ENCODE measurements around the gene MBOAT2.
A peak's percentile ranks its signal among the peaks of the same experiment; 100 is the strongest.

MBOAT2 gene

DNA sequence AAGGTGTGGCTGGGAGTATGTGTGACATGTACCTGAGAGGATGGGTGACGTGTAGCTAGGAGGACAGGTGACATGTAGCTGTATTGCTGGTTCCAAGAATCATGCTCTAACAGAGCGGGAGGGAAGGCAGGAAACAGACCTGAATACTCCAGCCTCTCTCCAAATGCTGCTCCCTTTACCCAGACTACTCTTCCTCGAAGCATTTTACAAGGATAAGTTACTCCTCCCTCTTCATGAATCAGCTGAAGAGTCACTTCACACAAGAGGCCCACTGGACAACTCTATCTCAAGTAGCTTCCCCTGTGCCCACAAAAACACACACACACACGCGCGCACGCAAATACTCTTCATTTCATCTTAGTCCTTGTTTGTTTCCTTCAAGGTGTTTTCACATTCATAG is 113.5 kb downstream of the MBOAT2 start:
- no peak overlapping the region for H3K4me3 ChIP-seq (ENCODE audit: low read length in 2 of 2)
- no peaks in the 10 kb centered on the region for H3K36me3 ChIP-seq (ENCODE audit: control insufficient read depth in 2 of 2, insufficient read depth in 2 of 2, low read length in 2 of 2)
- H3K9ac ChIP-seq (ENCODE audit: low read depth in 1 of 2, low read length in 2 of 2): no peak overlapping the region
- no peak overlapping the region for H3K27ac ChIP-seq (ENCODE audit: low read depth in 2 of 2, low read length in 2 of 2)
- H3K4me1 ChIP-seq (ENCODE audit: control insufficient read depth in 2 of 2, insufficient read depth in 2 of 2, low read length in 2 of 2): peaks cover 9 to 36% of the 10 kb centered on the region in 2 donors
- no peaks in the 10 kb centered on the region for H3K9me3 ChIP-seq (ENCODE audit: control insufficient read depth in 2 of 2, low read length in 2 of 2)
- H3K27me3 ChIP-seq (ENCODE audit: control insufficient read depth in 2 of 2, insufficient read depth in 2 of 2, low read length in 2 of 2): no peaks in the 10 kb centered on the region

DNA sequence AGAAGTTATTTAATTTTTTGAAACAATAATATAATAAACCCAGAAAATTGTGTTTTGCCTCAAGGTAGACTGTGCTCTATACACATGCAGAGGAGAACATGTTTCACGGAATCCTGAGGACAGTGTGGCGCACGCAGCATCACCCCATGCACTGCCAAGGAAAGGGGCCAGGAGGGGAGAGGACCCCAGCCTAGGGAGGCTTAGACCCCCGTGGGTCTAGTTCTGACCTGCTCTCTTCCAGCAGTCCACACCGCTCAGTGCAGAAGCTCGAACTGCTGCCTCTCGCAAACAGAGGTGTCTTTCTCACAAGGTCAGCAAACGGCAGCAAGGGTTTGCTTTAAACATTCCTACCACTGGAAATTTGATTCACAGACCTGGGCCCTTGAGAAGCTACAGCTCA is 114.5 kb downstream of the MBOAT2 start:
- no peak overlapping the region for H3K4me3 ChIP-seq (ENCODE audit: low read length in 2 of 2)
- no peak overlapping the region for H3K9ac ChIP-seq (ENCODE audit: low read depth in 1 of 2, low read length in 2 of 2)
- H3K27me3 ChIP-seq (ENCODE audit: control insufficient read depth in 2 of 2, insufficient read depth in 2 of 2, low read length in 2 of 2): no peaks in the 10 kb centered on the region
- H3K36me3 ChIP-seq (ENCODE audit: control insufficient read depth in 2 of 2, insufficient read depth in 2 of 2, low read length in 2 of 2): no peaks in the 10 kb centered on the region
- H3K4me1 ChIP-seq (ENCODE audit: control insufficient read depth in 2 of 2, insufficient read depth in 2 of 2, low read length in 2 of 2): peaks cover 9 to 31% of the 10 kb centered on the region in 2 donors
- no peaks in the 10 kb centered on the region for H3K9me3 ChIP-seq (ENCODE audit: control insufficient read depth in 2 of 2, low read length in 2 of 2)
- no peak overlapping the region for H3K27ac ChIP-seq (ENCODE audit: low read depth in 2 of 2, low read length in 2 of 2)

- Histone ChIP-seq H3K4me3 (ENCODE audit: low read length in 2 of 2) (no peak overlapping the region), H3K9ac (ENCODE audit: low read depth in 1 of 2, low read length in 2 of 2) (no peak overlapping the region), H3K27ac (ENCODE audit: low read depth in 2 of 2, low read length in 2 of 2) (peak overlapping the region; percentile 54 to 61), H3K4me1 (ENCODE audit: control insufficient read depth in 2 of 2, insufficient read depth in 2 of 2, low read length in 2 of 2) (peaks cover 4 to 25% of the 10 kb centered on the region in 2 donors), H3K36me3 (ENCODE audit: control insufficient read depth in 2 of 2, insufficient read depth in 2 of 2, low read length in 2 of 2) (no peaks in the 10 kb centered on the region), H3K27me3 (ENCODE audit: control insufficient read depth in 2 of 2, insufficient read depth in 2 of 2, low read length in 2 of 2) (no peaks in the 10 kb centered on the region), H3K9me3 (ENCODE audit: control insufficient read depth in 2 of 2, low read length in 2 of 2) (no peaks in the 10 kb centered on the region)
Measured at GRCh38 chr2:8886876-8887275, 116.6 kb downstream of the MBOAT2 start.

GRCh38 chr2:8886202-8886518 is 117.3 kb downstream of the MBOAT2 start:
- peaks cover 4 to 25% of the 10 kb centered on the region in 2 donors for H3K4me1 ChIP-seq (ENCODE audit: control insufficient read depth in 2 of 2, insufficient read depth in 2 of 2, low read length in 2 of 2)
- H3K36me3 ChIP-seq (ENCODE audit: control insufficient read depth in 2 of 2, insufficient read depth in 2 of 2, low read length in 2 of 2): no peaks in the 10 kb centered on the region
- no peaks in the 10 kb centered on the region for H3K9me3 ChIP-seq (ENCODE audit: control insufficient read depth in 2 of 2, low read length in 2 of 2)
- no peak overlapping the region for H3K9ac ChIP-seq (ENCODE audit: low read depth in 1 of 2, low read length in 2 of 2)
- no peak overlapping the region for H3K4me3 ChIP-seq (ENCODE audit: low read length in 2 of 2)
- no peaks in the 10 kb centered on the region for H3K27me3 ChIP-seq (ENCODE audit: control insufficient read depth in 2 of 2, insufficient read depth in 2 of 2, low read length in 2 of 2)
- peak overlapping the region; percentile 54 to 61 for H3K27ac ChIP-seq (ENCODE audit: low read depth in 2 of 2, low read length in 2 of 2)

GRCh38 chr2:8885449-8886201 is 117.9 kb downstream of the MBOAT2 start:
- peaks cover 4% of the 10 kb centered on the region in 2 donors for H3K36me3 ChIP-seq (ENCODE audit: control insufficient read depth in 2 of 2, insufficient read depth in 2 of 2, low read length in 2 of 2)

DNA sequence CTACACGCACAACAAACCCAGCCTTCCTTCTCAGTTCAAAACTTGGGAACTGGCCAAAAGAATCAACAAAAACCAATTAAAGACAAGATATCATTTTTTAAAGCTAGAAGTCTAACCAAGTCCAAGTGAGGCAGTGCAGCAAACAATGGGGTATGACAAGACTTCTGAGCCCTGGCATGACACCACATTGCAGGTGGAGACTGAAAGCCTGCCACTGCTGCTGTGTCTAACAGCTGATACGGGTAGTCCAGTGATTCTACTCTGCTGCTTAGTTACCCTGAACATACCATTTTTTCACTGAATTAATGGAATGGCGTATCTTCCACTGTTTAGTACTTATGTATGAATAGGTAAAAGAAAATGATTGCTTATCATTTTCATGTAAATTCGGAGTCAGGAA is 118.7 kb downstream of the MBOAT2 start:
- Histone ChIP-seq H3K9me3 (ENCODE audit: control insufficient read depth in 2 of 2, low read length in 2 of 2) (no peaks in the 10 kb centered on the region), H3K4me3 (ENCODE audit: low read length in 2 of 2) (no peak overlapping the region), H3K9ac (ENCODE audit: low read depth in 1 of 2, low read length in 2 of 2) (no peak overlapping the region), H3K27me3 (ENCODE audit: control insufficient read depth in 2 of 2, insufficient read depth in 2 of 2, low read length in 2 of 2) (no peaks in the 10 kb centered on the region), H3K36me3 (ENCODE audit: control insufficient read depth in 2 of 2, insufficient read depth in 2 of 2, low read length in 2 of 2) (peaks cover 5 to 7% of the 10 kb centered on the region in 2 donors), H3K27ac (ENCODE audit: low read depth in 2 of 2, low read length in 2 of 2) (no peak overlapping the region), H3K4me1 (ENCODE audit: control insufficient read depth in 2 of 2, insufficient read depth in 2 of 2, low read length in 2 of 2) (peaks cover 4 to 25% of the 10 kb centered on the region in 2 donors)

More at GRCh38 chr2:8885449-8886201, 117.9 kb downstream of the MBOAT2 start:
- H3K9ac ChIP-seq (ENCODE audit: low read depth in 1 of 2, low read length in 2 of 2): no peak overlapping the region
- H3K4me1 ChIP-seq (ENCODE audit: control insufficient read depth in 2 of 2, insufficient read depth in 2 of 2, low read length in 2 of 2): peaks cover 4 to 25% of the 10 kb centered on the region in 2 donors
- no peak overlapping the region for H3K4me3 ChIP-seq (ENCODE audit: low read length in 2 of 2)
- peak overlapping the region; percentile 52 to 54 for H3K27ac ChIP-seq (ENCODE audit: low read depth in 2 of 2, low read length in 2 of 2)
- no peaks in the 10 kb centered on the region for H3K27me3 ChIP-seq (ENCODE audit: control insufficient read depth in 2 of 2, insufficient read depth in 2 of 2, low read length in 2 of 2)
- no peaks in the 10 kb centered on the region for H3K9me3 ChIP-seq (ENCODE audit: control insufficient read depth in 2 of 2, low read length in 2 of 2)

DNA sequence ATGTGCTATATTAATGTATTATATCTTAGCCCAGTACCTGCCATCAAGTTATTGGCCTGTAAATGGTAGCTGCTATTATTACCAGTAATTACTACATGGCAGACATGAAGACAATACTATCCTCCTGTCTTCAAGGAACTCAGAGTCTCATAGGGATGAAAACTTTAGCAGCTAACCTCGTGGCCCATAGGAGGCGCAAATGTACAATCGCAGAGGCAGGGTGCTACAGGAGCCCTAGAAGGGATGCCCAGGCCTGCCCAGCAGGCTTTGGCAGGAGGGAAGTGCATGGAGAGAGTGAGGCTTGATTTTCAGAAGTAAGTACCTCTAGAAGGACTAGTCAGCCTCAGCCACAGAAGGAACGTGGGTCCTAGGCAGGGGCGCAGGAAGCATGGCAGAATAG is 121.4 kb downstream of the MBOAT2 start:
- H3K36me3 ChIP-seq (ENCODE audit: control insufficient read depth in 2 of 2, insufficient read depth in 2 of 2, low read length in 2 of 2): peaks cover 5 to 12% of the 10 kb centered on the region in 2 donors
- H3K4me3 ChIP-seq (ENCODE audit: low read length in 2 of 2): no peak overlapping the region
- no peak overlapping the region for H3K9ac ChIP-seq (ENCODE audit: low read depth in 1 of 2, low read length in 2 of 2)
- H3K27ac ChIP-seq (ENCODE audit: low read depth in 2 of 2, low read length in 2 of 2): no peak overlapping the region
- H3K9me3 ChIP-seq (ENCODE audit: control insufficient read depth in 2 of 2, low read length in 2 of 2): no peaks in the 10 kb centered on the region
- peaks cover 2 to 18% of the 10 kb centered on the region in 2 donors for H3K4me1 ChIP-seq (ENCODE audit: control insufficient read depth in 2 of 2, insufficient read depth in 2 of 2, low read length in 2 of 2)
- H3K27me3 ChIP-seq (ENCODE audit: control insufficient read depth in 2 of 2, insufficient read depth in 2 of 2, low read length in 2 of 2): no peaks in the 10 kb centered on the region

- Histone ChIP-seq H3K9me3 (ENCODE audit: control insufficient read depth in 2 of 2, low read length in 2 of 2) (no peaks in the 10 kb centered on the region), H3K36me3 (ENCODE audit: control insufficient read depth in 2 of 2, insufficient read depth in 2 of 2, low read length in 2 of 2) (peaks cover 5 to 12% of the 10 kb centered on the region in 2 donors), H3K27ac (ENCODE audit: low read depth in 2 of 2, low read length in 2 of 2) (no peak overlapping the region), H3K27me3 (ENCODE audit: control insufficient read depth in 2 of 2, insufficient read depth in 2 of 2, low read length in 2 of 2) (no peaks in the 10 kb centered on the region), H3K4me1 (ENCODE audit: control insufficient read depth in 2 of 2, insufficient read depth in 2 of 2, low read length in 2 of 2) (no peaks in the 10 kb centered on the region), H3K4me3 (ENCODE audit: low read length in 2 of 2) (no peak overlapping the region), H3K9ac (ENCODE audit: low read depth in 1 of 2, low read length in 2 of 2) (no peak overlapping the region)
Measured at GRCh38 chr2:8877894-8878293, 125.6 kb downstream of the MBOAT2 start.

DNA sequence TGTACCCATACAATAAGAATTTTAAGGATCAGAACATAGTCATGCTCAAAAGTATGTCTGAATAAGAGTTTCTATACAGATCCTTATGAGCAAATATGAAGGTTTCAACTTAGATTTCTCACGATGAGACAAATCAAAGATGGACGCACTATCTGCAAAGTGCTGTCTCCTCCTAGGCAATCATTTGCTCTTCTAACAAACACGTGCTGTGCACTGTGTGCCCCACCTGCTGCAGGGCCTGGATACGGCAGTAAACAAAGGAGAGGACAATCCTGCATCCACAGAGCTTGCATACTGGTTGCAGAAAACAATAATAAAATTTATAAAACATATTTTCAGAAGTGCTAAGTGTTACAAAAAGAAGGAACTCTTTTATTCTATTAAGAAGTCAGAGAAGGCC is 126.2 kb downstream of the MBOAT2 start:
- Histone ChIP-seq H3K4me3 (ENCODE audit: low read length in 2 of 2) (no peak overlapping the region), H3K27me3 (ENCODE audit: control insufficient read depth in 2 of 2, insufficient read depth in 2 of 2, low read length in 2 of 2) (no peaks in the 10 kb centered on the region), H3K36me3 (ENCODE audit: control insufficient read depth in 2 of 2, insufficient read depth in 2 of 2, low read length in 2 of 2) (peaks cover 5 to 12% of the 10 kb centered on the region in 2 donors), H3K4me1 (ENCODE audit: control insufficient read depth in 2 of 2, insufficient read depth in 2 of 2, low read length in 2 of 2) (no peaks in the 10 kb centered on the region), H3K9me3 (ENCODE audit: control insufficient read depth in 2 of 2, low read length in 2 of 2) (no peaks in the 10 kb centered on the region), H3K9ac (ENCODE audit: low read depth in 1 of 2, low read length in 2 of 2) (no peak overlapping the region), H3K27ac (ENCODE audit: low read depth in 2 of 2, low read length in 2 of 2) (no peak overlapping the region)

DNA sequence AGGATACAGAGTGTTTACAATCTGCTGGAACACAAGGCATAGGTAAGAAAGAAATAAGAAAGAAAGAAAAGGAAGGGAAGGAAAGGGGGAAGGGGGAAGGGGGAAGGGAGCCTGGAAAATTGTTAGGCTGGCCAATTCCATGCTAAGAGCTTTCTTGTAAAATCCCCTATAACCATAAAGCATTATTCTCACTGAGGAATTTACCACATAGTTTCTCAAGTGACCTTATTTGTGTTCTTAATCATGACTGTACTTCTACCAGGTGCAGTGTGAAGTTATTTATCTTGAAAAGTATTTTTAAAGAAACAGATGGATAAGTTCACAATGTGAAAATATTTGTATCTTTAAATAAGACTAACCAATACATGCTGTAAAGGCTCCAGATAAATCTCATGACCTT is 126.9 kb downstream of the MBOAT2 start:
- Histone ChIP-seq H3K36me3 (ENCODE audit: control insufficient read depth in 2 of 2, insufficient read depth in 2 of 2, low read length in 2 of 2) (peaks cover 5 to 12% of the 10 kb centered on the region in 2 donors), H3K4me3 (ENCODE audit: low read length in 2 of 2) (no peak overlapping the region), H3K9me3 (ENCODE audit: control insufficient read depth in 2 of 2, low read length in 2 of 2) (no peaks in the 10 kb centered on the region), H3K27me3 (ENCODE audit: control insufficient read depth in 2 of 2, insufficient read depth in 2 of 2, low read length in 2 of 2) (no peaks in the 10 kb centered on the region), H3K9ac (ENCODE audit: low read depth in 1 of 2, low read length in 2 of 2) (no peak overlapping the region), H3K27ac (ENCODE audit: low read depth in 2 of 2, low read length in 2 of 2) (no peak overlapping the region), H3K4me1 (ENCODE audit: control insufficient read depth in 2 of 2, insufficient read depth in 2 of 2, low read length in 2 of 2) (no peaks in the 10 kb centered on the region)
